ENCODE results near the gene ATG10.
"Not testable (repeated sequence)": the region's sequence is repeated elsewhere in the genome, so short reads cannot be mapped to it uniquely, and the experiment has no call there.

Gene ATG10

DNA sequence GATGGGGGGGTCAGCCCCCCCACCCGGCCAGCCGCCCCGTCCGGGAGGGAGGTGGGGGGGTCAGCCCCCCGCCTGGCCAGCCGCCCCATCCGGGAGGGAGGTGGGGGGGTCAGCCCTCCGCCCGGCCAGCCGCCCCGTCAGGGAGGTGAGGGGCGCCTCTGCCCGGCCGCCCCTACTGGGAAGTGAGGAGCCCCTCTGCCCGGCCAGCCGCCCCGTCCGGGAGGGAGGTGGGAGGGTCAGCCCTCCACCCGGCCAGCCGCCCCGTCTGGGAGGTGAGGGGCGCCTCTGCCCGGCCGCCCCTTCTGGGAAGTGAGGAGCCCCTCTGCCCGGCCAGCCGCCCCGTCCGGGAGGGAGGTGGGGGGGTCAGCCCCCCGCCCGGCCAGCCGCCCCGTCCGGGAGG lies 168.0 kb downstream of the ATG10 start:
- not testable (repeated sequence) for DNase-seq

DNA sequence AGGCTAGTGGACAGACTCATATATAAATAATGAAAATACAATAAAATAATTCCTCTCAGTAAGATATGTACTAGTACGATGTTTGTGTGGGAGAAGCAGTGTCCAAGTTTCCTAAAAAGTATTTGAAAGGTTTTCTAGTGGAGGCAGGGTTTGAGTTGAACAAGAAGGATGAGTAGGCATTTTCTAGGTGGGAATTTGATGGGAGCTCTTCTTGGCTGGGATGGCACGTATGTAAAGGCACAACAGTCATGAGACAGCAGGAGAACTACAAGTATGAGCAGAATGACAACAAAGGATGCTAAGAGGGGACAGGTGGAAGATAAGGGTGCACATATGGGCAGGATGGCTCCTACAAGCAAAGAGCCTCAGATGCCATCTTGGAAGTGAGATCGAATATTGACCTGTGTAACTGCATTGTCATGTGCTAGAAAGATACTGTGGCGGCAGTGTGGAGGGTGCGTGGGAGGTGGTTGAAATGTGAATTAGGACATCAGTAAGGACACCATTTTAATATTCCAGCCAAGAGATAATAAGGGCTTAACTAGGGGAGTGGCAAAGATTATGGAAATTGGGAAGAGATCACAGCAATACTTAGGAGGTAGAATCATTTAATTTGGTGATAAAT lies 170.5 kb downstream of the ATG10 start:
- DNase-seq: no peak

DNA sequence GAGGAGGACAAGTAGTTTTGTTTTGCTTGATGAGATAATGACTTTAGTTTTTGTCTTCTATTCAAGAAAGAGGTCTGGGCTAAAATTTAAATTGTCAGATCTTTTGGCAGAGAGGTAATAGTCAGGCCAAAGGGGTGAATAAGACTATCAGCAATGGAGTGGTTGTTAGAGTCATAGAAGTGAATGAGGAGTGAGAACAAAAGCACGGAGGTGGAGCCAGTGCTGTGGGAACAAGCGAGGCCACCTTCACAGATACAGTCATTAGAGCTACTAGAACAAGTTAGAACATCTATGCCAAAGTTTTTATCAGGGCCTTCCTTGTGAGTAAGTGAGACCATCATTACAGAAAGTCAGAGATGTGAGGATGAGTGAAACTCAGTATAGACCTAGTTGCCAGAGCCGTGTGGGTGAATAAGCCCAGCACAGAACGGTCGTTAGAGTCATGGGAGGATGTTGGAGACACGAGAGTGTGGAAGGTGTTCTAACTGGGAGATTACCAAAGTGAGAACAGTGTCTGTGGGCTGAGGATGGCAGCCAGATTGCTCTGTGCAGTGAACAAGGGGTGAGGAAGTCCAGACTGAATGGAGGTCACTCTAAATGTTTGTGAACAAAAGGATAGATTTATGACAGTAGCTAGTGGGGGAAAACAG lies 171.2 kb downstream of the ATG10 start:
- DNase-seq: no peak

DNA sequence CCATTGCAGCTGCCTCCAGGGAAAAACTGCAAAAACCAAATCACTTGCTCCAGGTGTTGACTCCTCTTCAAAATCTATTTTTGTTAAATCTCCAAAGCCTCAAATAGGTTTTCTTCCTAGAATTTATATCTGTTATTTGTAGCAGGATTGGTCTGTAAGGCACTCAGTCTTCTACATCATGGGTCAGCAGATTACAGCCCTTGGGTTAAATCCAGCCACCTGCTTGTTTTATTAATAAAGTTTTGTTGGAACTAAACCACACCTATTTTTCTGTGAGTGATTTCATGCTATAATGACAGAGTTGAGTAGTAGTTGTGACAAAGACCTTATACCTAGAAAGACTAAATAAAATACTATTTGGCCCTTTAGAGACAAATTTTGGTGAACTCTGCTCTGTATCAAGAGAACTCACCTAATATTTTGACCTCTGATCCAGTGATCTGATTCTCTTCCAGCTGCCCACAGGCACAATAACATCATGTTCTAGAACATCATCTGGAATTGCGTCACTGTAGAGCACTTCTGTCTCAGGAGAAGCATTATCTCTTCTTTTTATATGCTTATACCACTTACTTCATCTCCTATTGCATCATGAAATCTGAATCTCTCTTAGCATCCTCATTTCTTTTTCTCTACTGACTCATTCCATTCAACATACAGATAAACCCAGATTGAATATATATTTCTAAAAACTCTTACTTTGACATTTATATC lies 176.2 kb downstream of the ATG10 start:
- no peak for DNase-seq

DNA sequence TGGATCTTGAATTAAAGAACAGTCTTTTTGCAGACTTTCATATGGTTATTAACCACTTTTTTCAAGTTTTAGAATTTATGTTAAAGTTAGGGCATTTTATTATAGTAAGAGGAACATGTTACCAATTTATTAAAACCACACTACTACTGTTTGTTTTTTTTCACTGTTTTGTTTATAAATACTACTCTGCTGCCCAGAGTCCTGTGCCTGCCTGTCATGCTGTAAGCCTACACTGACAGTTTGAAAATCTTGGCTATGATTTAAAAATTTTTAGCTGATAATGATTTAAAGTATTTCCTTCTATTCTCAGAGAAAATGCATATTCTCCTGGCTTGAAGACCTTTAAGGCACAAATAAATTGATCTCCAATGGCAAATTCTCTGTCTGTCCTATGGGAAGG lies 177.6 kb downstream of the ATG10 start:
- DNase-seq: no peak

DNA sequence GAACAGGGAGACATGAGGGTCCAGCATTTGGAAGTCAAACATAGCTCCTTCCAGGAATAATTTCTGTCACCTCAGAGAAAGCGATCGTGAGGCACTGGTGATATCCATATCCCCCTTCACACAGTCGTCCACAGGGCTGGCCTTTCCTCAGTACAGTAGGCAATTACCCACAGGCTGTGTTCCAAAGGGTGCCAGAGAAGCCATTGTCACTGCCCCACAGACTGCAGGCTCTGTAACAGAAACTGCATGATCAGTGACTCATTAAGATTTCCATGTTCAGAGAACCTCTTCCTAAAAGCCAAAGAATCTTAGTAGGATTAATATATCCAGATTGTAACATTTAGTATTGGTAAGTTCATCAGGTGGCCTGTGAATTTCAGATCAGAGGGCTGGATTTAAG lies 178.7 kb downstream of the ATG10 start:
- DNase-seq: no peak

DNA sequence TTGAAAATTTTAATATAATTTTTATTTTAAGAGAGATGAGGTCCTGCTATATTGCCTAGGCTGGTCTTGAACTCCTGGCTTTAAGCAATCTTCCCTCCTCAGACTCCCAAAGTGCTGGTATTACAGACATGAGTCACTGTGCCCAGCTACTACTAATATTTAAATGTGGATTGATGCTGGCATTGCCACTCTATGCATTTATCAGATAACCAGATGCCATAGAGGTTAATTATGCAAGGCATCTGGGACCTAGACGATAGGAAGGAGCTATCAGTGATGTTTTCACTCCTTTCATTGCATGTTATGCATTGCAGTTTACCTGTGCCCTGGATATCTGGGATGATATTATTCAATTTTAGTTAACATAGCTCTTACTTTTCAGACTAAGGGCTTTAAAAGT lies 179.4 kb downstream of the ATG10 start:
- no peak for DNase-seq

DNA sequence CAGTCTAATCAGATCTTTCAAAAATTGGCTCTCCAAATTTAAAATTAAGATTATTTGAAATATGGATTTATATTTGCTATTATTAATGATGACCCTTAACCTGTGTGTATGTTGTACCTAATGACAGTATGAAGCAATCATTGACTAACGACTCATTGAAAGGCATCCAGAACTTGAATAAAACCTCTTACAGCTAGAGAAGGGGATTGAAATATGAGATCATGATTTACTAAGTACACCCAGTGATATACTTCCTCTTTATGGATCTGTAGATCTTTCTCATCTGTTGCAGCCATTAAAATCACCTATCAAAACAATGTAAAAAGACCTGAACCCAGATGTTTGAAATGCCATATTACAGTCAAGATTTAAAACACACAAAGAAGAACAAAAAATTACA lies 179.8 kb downstream of the ATG10 start:
- DNase-seq: no peak

DNA sequence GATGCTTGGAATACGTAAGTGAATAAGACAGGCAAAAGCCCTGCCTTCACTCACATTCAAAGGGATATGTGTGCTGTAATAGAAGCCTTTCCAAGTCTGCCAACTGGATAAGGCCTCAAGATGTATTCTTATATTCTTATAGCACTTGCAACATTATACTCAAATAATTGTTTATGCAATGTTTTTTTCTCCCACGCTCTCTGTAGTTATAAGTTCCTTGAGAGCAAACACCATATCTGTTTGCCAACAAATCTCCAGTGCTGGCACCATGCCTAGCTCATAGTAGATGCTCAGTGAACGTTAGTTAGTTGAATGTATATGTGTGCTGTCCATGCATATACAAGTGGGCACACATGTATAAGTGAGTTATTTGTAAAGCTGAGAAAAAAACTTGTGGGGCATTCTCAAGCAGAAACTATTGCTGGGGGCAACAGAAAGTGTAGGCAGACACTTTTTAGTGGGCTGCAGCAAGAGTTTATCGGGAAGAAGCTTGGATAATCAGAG lies 181.2 kb downstream of the ATG10 start:
- DNase-seq: no peak

DNA sequence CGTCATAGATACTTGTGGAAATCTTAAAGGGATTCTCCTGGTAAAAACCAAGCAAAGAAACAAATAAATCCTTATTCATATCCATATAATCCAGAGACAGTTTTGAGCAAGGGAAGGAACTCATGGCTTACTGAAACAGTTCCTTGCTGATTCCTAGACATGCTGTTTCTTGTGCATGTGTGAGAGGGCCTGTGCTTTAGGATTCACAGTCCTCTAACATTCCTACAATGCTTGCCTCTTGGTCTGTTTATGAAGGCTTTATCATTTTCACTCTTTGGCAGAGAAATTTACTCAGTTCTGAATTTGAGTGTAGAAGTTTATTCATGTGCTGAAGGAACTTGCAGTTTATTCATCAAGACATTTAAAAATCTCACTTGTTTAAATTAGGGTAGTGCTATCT lies 183.0 kb downstream of the ATG10 start:
- no peak for DNase-seq

DNA sequence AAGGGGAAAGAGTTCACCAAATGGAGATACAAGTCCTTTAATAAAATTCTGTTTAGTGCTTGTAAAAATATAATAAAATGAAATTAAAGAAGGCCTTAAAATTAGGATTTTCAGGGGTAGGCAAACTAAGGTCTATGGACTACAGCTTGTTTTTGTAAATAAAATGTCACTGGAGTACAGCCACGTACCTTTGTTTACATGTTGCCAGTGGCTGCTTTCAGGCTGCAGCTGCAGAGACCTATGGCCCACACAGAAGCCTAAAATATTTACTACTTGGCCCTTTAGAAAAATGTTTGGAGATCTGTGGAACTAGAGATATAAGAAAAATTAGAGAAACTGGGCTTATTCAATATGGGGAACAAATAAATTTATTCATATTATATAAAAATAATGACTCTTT lies 183.5 kb downstream of the ATG10 start:
- no peak for DNase-seq

DNA sequence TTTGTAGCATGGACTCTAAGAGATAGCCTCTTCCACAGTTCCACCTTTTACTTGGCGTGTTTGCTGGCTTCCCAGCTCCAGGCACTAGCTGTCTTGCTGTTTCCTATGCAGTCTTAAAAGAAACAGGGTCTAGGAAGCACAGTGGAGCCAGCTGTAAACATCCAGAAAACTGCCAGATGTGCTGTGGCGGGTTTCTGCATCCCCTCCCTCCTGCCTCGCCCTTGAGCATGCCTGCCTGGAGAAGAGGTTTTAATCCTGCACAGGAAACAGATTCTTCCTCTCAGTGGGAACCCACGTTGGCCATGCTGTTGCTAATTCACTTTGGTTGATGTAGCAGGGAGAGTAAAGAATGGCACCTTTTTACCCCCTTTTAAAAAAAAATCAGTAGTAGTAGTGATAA lies 185.1 kb downstream of the ATG10 start:
- DNase-seq: no peak

DNA sequence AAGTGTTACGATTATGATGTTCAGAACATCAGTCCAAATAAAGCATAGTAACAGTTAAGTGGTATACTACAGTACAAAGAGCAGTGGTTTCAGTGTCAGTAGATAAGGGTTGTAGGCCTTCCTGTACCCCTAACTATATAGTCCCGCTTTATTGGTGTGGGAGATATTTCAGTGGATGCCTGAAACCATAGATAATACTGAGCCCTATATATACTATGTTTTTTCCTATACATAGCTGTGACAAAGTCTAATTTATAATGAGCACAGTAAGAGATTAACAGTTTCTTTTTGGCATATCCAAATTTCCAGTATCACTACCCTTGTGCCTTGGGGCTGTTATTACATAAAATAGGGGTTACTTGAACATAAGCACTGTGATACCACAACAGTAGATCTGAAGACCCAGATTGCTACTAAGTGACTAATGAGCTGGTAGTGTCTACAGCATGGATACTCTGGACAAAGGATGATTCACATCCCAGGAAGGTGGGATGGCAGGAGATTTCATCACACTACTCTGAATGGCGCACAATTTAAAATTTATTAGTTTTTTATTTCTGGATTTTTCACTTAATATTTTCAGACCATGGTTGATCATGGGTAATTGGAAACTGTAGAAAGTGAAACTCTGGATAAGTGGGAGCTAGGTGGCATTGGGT lies 187.1 kb downstream of the ATG10 start:
- DNase-seq: no peak

DNA sequence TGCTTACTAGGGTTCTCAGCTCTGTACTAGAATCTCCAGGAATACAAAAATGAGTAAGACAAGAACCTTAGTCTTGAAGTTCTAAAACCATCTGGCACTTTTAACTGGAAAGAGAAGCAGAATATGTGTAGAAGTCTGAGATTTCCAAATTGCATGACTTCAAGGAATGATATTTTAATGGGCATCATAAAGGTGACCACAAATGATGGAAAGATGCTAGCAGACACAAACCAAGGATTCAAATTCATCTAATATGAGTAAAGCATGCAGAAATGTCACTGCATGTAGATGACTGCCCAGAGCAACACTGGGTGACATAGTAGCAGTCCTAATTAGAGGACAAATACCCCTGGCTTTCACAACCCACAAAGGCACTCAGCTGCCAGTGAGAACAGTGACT lies 189.1 kb downstream of the ATG10 start:
- no peak for DNase-seq

DNA sequence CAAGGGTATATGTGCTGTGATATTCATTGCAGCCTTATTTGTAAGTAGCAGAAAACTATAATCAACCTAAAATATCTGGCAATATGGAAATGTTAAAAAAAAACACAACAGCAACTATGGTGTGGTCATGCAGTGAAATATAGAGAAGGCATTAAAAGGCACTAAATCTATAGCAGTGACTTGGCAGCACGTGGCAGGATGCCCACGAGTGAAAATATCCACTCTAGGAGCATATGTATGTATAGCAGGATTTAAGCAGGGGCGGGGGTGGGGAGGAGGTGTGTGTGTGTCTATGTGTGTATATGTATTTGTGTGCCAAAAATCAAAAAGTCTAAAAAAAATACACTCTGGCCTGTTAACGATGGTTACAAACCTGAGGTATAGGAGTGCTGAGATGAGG lies 190.8 kb downstream of the ATG10 start:
- no peak for DNase-seq

DNA sequence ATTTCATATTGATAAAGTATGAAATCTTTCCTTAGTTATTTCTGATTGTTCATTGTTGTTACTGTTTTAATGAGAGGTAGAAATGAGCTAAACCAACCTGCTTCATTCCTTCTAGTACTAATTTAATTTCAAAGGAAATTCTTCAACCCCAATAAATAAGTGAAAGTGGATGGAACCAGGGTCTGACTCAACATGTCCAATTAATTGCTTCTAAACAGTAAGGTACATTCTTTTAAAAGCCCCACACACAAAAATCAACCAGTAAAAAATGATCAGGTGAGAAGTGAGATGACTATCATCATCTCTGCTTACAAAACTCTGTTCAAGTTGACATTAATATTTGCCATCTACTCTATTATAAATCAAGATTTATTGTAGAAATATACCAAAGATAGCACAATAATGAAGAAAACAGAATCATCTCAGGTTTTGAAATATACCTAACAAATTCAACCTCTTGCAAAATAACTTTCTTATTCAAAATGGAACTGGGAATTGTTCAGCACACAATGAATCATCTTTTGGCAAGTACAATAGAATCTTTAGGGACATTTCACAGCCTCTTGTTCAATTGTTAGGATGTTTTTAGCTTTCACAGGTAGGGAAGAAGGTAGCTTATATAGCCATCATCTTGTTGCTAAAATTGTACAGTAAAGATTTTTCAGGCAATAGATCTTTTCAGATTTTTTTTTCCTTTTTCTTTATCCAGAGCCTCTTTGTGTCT lies 191.8 kb downstream of the ATG10 start:
- no peak for DNase-seq

DNA sequence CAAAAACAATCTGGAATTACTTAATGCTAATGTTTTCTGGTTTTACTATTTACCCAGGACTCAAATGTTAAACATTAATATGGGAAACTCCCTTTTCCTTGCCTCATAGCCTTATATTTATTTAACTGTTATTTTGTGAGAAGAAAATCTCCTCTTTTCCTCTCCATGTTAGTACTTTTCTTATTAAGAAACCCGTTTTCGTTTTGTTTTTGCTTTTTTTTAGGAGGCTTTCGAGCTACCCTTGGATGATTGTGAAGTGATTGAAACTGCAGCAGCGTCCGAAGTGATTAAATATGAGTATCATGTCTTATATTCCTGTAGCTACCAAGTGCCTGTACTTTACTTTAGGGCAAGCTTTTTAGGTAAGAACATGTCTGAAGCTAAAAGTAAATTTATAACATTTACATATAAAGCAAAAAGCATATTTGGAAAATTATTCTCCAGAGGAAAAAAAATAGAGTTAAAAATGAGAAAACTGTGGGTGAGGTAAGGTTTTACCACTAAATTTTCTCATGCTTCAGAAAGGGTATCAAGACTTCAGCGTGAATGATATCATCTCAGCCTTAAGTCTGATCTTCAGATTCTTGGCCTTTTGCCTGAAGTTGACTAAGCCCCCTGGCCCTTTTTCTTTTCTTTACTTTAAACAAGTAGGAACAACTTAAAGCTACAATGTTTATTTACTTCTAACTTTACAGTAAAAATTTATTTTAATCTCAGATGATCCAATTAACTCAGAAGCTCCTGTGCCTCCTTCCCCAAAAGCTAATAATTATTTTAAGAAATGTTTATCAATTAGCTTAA lies 192.6 kb downstream of the ATG10 start:
- DNase-seq: no peak

DNA sequence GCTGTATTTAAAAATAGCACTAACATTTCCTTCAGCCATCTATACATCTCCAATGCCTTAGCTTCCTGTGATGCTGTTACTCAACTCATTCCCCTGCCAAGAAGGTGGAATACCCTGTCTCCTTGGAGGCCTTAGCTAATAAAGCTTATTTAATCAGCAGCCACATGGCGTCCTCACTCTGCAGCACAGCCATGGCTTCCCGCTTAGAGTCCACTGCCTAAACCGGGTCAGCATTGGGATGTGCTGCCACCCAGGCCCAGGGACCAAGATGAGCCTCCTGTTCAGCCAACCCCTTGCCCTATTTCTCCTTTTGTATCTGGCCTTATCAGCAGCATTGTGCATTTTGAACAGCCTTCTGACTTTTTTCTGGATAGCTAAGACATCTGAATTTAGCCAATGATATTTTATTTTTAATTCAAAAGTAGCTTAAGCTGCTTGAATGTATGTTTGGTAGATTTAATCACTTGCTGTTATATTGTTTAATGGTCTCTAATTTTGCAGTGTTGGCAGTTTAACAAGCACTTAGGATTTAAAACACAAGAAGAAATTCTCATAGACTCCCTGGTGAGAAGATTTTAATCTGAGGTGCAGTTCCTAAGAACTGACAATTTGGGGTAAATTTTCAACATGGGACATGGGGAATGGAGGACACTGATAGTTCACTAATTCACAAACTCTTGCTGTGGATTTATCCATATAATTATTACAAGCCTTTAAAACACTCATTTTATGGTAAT lies 193.3 kb downstream of the ATG10 start:
- no peak for DNase-seq

DNA sequence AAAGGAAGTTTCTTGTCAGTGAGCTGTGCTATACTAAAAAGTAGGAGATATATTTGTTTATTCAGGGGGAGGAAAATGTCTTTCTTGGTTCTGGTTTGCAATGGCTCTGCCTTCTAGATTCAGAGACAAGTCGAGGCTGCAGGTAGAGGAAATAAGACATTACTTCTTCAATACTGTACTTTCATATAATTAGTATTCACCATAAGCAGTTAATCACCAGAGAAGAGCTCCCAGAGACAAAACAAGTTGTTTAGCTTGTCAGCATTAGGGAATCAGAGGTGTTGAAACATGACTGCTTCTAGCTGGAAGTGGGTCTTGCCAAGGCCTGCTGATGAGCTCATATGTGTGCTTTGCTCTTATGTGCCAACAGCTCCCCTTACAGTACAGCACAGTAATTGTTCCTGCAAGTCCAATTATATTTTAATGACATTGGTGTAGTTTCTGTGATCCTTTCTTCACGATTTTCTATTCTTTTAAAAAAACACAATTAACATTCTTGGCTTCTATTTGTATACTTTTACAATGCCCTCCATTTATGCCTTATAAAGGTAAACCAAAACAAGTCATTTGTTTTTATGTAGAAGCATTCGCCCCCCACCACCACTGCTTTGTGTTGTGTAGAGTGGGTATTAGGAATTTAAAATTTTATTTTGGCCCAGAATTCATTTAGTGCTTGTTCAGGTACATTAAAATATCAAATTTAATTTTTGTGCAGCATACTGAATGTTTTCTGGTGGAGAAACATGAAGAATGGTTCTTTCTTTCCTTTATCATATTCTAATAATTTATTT lies 194.1 kb downstream of the ATG10 start:
- DNase-seq: peak; percentile 22

DNA sequence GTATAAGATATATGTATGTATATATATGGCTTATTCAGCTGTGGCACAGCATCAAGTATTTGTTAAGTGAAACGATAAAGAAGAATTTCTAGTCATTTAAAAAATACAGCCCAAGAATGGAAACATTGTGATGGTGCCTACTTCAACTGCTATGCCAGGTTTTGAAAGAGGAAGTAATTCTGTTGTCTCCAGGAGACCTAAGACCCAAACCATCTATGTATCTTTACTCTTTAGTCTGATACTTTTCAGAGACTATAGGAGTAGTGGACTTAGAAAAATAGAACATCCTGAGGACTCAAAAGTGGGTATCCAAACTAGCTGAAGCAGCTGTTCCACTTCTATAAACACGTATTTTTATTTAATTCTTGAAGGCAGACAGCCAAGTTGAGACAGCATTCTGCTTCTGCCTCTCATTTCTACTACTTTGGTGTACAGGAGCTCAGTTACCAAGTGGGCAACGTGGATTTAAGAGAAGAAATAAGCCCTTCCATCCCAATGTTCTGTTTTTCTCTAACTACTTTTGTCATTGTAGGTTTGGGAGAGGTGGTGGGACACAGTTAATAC lies 195.6 kb downstream of the ATG10 start:
- no peak for DNase-seq

Data from stimulated activated CD4-positive, alpha-beta T cell treated with anti-CD3 and anti-CD28 coated beads, Interleukin-4, amount 100 ng/mL, for 24 hours (primary cell).